Measurements from ENCODE around the gene CTU1. TPM values are rescaled to one million over a fixed set of nuclear protein-coding genes. Genes with fewer than 3 reads are reported as not detected.

CTU1 gene
- total and polyA plus RNA-seq, 2 of the 4 experiments (the other 2 are of a cell fraction) = 2.0 to 3.3 TPM

- H2AK5ac ChIP-seq (ENCODE audit: low read depth, low read length) = no peak overlapping the region
- H3K27me3 ChIP-seq (ENCODE audit: control insufficient read depth, insufficient read depth, low read length) = peaks cover 6% of the 10 kb centered on the region
- H3K4me1 ChIP-seq (ENCODE audit: control insufficient read depth, insufficient read depth, low read length) = no peaks in the 10 kb centered on the region
- H3K4ac ChIP-seq (ENCODE audit: low read depth, low read length) = no peak overlapping the region
- H4K91ac ChIP-seq (ENCODE audit: insufficient read depth, low read depth, low read length) = no peak overlapping the region
- no peak overlapping the region for H2AK9ac ChIP-seq (replicated peaks; ENCODE audit: low read depth, low read length, poor library complexity)
- no peak overlapping the region for H3K18ac ChIP-seq (ENCODE audit: low read depth, low read length)
- H3K4me2 ChIP-seq (ENCODE audit: low read depth, low read length) = no peak overlapping the region
- H3K23ac ChIP-seq (ENCODE audit: low read depth, low read length) = no peak overlapping the region
- no peak overlapping the region for H2BK120ac ChIP-seq (ENCODE audit: low read depth, low read length)
- H2AFZ ChIP-seq (replicated peaks; ENCODE audit: low read length, poor library complexity) = no peak overlapping the region
- H3K4me3 ChIP-seq (ENCODE audit: insufficient read depth, low read depth, low read length) = no peak overlapping the region
- no peaks in the 10 kb centered on the region for H3K79me1 ChIP-seq (ENCODE audit: low read depth in 1 of 2, low read length in 2 of 2)
- POLR2A ChIA-PET (ENCODE audit: unreplicated experiment) = no interaction called here
- H2BK5ac ChIP-seq (ENCODE audit: low read depth, low read length, poor library complexity, severe bottlenecking) = no peak overlapping the region
- no peaks in the 10 kb centered on the region for H3K9me3 ChIP-seq (ENCODE audit: control insufficient read depth, insufficient read depth, low read length)
- BruUV-seq (replicated peaks) = no TSS peak
- no peaks in the 10 kb centered on the region for H3K9me1 ChIP-seq (ENCODE audit: insufficient read depth, low read length)
- no peaks in the 10 kb centered on the region for H3K36me3 ChIP-seq (ENCODE audit: control insufficient read depth, insufficient read depth, low read length)
- H4K5ac ChIP-seq (ENCODE audit: low read depth, low read length) = no peak overlapping the region
- TF ChIP-seq CEBPB (IDR thresholded peaks at IDR 0.05; ENCODE audit: low read depth, low read length) (no peak), MXI1 (IDR thresholded peaks at IDR 0.05; ENCODE audit: borderline replicate concordance, low read depth, low read length) (no peak), RFX5 (IDR thresholded peaks at IDR 0.05; ENCODE audit: low read depth, low read length) (no peak), POLR2A (IDR thresholded peaks at IDR 0.05; ENCODE audit: low read depth, low read length) (no peak), RAD21 (IDR thresholded peaks at IDR 0.05; ENCODE audit: low read length) (no peak), SMC3 (IDR thresholded peaks at IDR 0.05; ENCODE audit: low read depth, low read length) (no peak), FOS (IDR thresholded peaks at IDR 0.05; ENCODE audit: low read depth, low read length) (no peak)
- TF ChIP-seq, protein P1, sequence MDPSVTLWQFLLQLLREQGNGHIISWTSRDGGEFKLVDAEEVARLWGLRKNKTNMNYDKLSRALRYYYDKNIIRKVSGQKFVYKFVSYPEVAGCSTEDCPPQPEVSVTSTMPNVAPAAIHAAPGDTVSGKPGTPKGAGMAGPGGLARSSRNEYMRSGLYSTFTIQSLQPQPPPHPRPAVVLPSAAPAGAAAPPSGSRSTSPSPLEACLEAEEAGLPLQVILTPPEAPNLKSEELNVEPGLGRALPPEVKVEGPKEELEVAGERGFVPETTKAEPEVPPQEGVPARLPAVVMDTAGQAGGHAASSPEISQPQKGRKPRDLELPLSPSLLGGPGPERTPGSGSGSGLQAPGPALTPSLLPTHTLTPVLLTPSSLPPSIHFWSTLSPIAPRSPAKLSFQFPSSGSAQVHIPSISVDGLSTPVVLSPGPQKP (IDR thresholded peaks at IDR 0.05; ENCODE audit: borderline replicate concordance, low read depth, low read length) = no peak
- no peak overlapping the region for H2BK15ac ChIP-seq (ENCODE audit: low read depth, low read length)
- in situ Hi-C loops (cut with MboI; ENCODE audit: low sequenced_read_pairs) = no loop called here
- ATAC-seq (ENCODE audit: low read depth) (no peak), DNase-seq (no peak)
- H3K56ac ChIP-seq (ENCODE audit: extremely low read depth, insufficient read depth, low read length) = no peak overlapping the region
- no CpG with 5 or more reads among the region's 6 CpGs for WGBS, 2 experiments (ENCODE audit: extremely low coverage in 2 of 2, insufficient read length in 1 of 2)
- CTCF ChIA-PET = no interaction called here
- H4K8ac ChIP-seq (ENCODE audit: low read depth in 2 of 2, low read length in 2 of 2) = no peak overlapping the region
- no peak overlapping the region for H3K27ac ChIP-seq (ENCODE audit: insufficient read depth, low read length)
- dilution Hi-C loops (cut with HindIII; ENCODE audit: low sequenced_read_pairs, unreplicated experiment) = no loop called here
- H4K20me1 ChIP-seq (ENCODE audit: insufficient read depth, low read length) = no peaks in the 10 kb centered on the region
- intact Hi-C loops (cut with micrococcal nuclease) = no loop called here
- H3K9ac ChIP-seq (ENCODE audit: low read depth, low read length) = no peak overlapping the region
- no peak overlapping the region for H2BK20ac ChIP-seq (ENCODE audit: low read depth, low read length)
- H3K14ac ChIP-seq (replicated peaks; ENCODE audit: low read depth, low read length) = no peak overlapping the region
Observed at GRCh38 chr19:51116736-51117286, 8.6 kb upstream of the CTU1 start.

Measured in IMR-90 (cell line).